Ecto neural progenitor cell (in vitro differentiated cells): ENCODE results near the gene DNER.
"Not testable (repeated sequence)": the region's sequence is repeated elsewhere in the genome, so short reads cannot be mapped to it uniquely, and the experiment has no call there.

Experiments used
- DNase-seq: peaks from one replicate; pipeline ENCODE4 v3.0.0-alpha.2; 2018; ENCODE audit warnings: low spot score

Gene DNER

GRCh38 chr2:229620759-229621158 is 93.6 kb downstream of the DNER start:
- DNase-seq, result no peak

GRCh38 chr2:229620289-229620688 is 94.1 kb downstream of the DNER start:
- no peak for DNase-seq

DNA sequence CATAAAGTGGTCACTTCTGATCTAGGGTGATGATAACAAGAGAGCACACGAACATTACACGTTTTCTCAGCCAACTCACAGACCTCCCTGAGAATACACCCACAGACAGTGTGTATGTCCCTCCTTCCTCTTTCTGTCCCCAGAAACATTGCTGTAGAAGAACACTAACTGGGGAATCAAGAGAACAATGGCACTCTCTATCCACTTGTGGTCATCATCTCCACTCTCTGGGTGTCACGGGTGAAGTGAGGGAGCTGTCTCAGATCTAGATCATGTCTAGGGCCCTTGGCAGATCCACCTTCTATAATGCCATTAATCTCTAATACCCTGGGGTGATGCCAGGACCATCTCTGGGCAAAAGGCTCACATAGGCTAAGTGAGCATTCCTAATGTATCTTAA is 97.9 kb downstream of the DNER start:
- no peak for DNase-seq

- not testable (repeated sequence) for DNase-seq
These were observed 100.3 kb downstream of the DNER start for GRCh38 chr2:229614021-229614420.

GRCh38 chr2:229612384-229612971 is 101.9 kb downstream of the DNER start:
- DNase-seq, result no peak

- no peak for DNase-seq
These were observed 103.0 kb downstream of the DNER start for GRCh38 chr2:229611360-229611759.

GRCh38 chr2:229610872-229611271 is 103.5 kb downstream of the DNER start:
- no peak for DNase-seq

DNA sequence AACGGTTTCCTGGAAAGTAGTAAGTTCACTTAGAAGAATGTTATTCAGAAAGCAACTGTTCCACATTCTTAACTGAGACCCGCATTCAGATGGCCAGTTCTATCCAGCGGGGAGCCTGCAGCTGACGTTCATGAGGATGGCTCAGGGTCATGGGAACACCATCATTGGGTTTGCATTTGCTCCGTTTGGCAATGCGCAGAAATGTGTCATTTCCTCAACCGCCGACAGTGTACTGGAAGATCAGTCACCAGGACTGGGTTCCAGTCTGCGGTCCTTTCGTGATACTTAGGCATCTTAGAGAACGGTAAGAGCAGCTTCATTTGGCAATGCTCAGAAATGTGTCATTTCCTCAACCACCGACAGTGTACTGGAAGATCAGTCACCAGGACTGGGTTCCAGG is 104.0 kb downstream of the DNER start:
- DNase-seq, result no peak

DNA sequence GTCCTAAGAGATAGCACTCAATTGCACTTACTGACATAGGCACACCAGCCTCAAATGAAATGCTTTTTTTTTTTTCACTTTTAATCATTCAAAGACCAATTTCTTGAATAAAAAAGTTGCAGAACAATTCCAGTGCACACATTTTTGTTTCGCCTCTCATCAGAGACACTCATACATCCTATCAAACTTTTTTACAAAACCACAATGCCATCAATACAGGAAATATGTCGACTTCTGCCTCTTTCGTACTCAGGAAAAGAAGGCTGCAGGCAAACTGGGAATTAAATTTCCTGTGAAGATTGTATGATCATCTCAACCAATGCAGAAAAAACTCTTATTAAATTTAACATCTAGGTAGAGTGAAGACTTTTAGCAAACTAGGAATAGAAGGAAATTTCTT is 112.4 kb downstream of the DNER start:
- no peak for DNase-seq

- no peak for DNase-seq
These were observed 113.0 kb downstream of the DNER start for GRCh38 chr2:229601396-229601795.

GRCh38 chr2:229598227-229598626 is 116.1 kb downstream of the DNER start:
- DNase-seq, result no peak

- DNase-seq, result no peak
These were observed 117.6 kb downstream of the DNER start for GRCh38 chr2:229596796-229597195.

DNA sequence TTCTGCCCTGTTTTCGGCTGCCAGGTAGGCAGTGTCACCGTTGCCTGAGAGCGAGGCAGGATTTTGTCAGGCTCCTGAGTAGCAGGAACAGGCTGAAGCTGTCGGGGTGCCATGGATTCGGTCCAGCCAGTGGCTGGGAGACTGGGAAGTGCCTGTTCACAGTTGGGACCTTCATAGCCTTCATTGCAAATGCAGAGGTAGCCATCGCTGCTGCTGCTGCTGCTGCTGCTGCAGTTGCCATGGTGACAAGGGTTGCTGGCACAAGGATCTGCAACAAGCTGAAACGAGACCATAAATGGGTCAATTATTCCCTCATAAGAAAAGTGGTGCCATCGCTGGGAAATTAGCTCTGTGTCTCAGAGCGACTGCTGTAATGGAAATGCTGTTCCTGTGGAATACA is 122.7 kb downstream of the DNER start:
- DNase-seq, result no peak

DNA sequence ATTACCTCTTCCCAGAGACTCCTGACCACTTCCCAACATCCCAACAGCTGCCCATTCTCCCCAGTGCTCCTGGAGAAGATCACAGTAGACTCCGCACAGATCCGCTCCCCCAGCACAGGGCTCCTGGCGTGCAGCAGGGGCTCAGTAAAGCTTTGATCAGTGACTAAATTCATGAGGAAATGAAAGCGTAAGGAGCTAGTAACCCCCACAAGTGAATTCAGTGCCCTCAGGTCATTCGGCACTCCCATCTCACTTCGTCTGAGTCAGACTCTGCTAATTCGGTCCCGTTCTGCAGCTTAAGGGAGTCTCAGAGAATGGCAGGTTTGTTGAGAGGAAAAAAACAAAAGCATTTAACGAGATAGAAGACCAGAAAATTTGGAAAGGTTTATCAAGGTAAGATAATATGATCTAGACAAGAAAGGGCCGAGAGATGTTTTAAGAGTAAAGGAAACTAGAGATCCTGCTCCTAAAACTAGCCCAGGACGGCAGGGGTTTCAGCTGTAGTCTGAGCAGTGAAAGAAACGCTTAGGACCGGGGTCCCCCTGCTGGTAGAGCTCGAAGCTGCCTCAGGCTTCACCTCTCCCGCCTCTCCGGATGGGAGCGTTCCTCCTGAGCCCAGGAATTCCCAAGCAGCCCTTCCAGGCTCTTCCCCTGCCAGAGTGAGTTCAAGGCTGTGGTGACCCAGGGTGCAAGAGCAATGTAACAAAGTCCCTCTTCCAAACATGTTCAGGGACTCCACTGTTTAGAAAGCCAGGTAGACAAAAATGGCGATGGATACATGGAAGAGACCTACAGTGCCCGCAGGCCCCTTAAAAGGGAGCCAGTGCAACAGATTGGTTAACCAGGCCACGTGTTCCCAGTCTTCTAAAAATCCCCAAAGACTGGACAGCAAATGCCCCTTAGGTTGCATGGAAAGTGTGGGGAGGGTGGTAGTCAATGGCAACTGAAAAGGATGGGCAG is 127.3 kb downstream of the DNER start:
- peak; percentile 86 for DNase-seq

DNA sequence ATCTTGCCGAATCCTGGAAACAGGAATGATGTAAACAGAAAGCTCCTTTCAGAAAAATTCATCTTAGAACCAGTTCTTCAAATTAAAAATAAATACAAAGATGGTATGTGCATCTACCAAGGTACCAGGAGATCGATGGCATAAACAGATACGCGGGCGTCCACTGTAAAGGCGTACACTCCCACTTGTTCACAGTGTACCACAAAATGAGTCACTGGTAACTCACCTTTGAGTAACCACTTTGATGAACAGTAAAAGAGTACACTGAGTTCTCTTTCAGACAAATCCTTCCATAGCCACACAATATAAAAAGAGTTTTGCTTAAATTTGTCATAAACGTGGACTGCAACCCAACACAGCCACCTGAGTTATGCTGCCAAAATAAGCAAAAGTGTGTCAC is 128.3 kb downstream of the DNER start:
- no peak for DNase-seq

DNA sequence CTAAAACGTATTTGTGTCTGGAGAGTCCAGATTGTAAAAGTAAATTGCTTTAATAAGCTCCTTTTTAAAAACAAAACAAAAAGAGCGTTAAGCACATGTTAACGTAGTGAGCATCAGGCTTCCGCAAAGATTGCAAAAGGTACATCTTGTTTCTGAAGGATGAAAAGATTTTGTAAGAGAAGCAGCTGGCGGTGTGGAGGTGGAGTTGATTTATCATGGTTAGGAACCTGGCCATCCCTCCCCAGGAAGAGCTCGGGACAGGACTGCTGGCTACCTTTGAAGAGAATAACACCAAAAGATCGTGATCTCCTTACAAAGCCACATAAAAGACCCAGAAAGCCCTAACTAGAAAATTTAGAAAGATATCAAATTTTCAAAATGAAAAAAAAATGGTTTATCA is 132.2 kb downstream of the DNER start:
- no peak for DNase-seq

GRCh38 chr2:229578052-229578846 is 136.1 kb downstream of the DNER start:
- no peak for DNase-seq

- DNase-seq, result no peak
These were observed 138.6 kb downstream of the DNER start for GRCh38 chr2:229575569-229576315.

- DNase-seq, result no peak
These were observed 141.7 kb downstream of the DNER start for GRCh38 chr2:229572507-229573271.

DNA sequence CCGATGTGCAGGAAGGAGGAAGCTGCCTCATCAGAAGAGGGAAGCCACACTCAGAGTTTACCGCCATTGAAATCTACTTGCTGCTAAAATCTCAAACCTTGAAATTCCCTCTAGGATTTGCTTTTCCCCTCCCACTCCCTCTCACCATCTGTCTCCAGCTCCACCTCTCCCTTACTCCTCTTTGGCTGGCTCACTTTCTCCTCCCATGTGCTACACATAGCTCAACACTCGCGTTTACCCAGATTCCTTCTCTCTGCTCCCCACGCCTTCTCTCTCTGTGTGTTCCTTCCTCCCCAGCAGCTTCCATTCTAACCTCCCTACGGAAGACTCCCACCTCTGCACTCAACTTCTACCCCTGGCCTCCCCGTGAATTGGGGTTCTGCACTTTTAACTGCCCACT is 143.1 kb downstream of the DNER start:
- DNase-seq, result no peak

DNA sequence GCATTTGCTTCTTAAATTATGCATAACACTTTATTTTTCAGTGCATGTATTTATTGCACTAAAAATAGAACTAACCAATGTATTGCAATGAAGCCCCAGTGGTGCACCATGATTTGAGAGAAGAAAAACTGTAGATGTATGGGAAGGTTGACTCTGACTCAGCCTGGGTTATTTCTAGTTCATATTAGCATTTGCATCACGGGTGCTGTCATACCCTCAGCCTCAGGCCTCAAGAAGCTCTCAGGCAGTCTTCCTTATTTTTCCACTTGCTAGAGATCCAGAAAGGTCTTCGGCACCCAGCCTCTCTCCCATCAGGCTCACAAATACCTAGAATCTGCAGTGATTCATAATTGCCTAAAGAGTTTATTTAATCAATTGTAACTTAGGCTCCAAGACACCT is 148.0 kb downstream of the DNER start:
- DNase-seq, result no peak
